ENCODE data around the gene VEGFB. TPM values are rescaled to one million over a fixed set of nuclear protein-coding genes. Genes with fewer than 3 reads are reported as not detected.

The VEGFB gene
- polyA plus RNA-seq, 2 of the 4 experiments (the other 2 are of a cell fraction) = 6.8 to 26.5 TPM

Other genes starting within 250 kb of the VEGFB start
- gene OTUB1, start 248.1 kb upstream of the VEGFB start, polyA plus RNA-seq (2011; rRNA removed) = 109 and 113 TPM in 2 replicates
- gene OTUB1, start 248.1 kb upstream of the VEGFB start, polyA plus RNA-seq (2017; fragmentation: RNase III; extraction: RNeasy Plus Mini Kit Qiagen cat#74134 plus additional on column Dnase treatment) = 94.0 to 97.4 TPM (median 95.8 TPM) in 3 replicates
- 0.28 and 0.31 TPM in 2 replicates for gene FLRT1, start 198.7 kb upstream of the VEGFB start, polyA plus RNA-seq (2011; rRNA removed)
- gene FLRT1, start 198.7 kb upstream of the VEGFB start, polyA plus RNA-seq (2017; fragmentation: RNase III; extraction: RNeasy Plus Mini Kit Qiagen cat#74134 plus additional on column Dnase treatment) = 0.07 to 0.13 TPM (median 0.10 TPM) in 3 replicates
- gene MACROD1, start 68.5 kb upstream of the VEGFB start, polyA plus RNA-seq (2011; rRNA removed) = 10.0 and 16.6 TPM in 2 replicates
- gene MACROD1, start 68.5 kb upstream of the VEGFB start, polyA plus RNA-seq (2017; fragmentation: RNase III; extraction: RNeasy Plus Mini Kit Qiagen cat#74134 plus additional on column Dnase treatment) = 12.0 to 16.4 TPM (median 15.1 TPM) in 3 replicates
- 288 and 300 TPM in 2 replicates for gene STIP1, start 48.4 kb upstream of the VEGFB start, polyA plus RNA-seq (2011; rRNA removed)
- 274 to 320 TPM (median 297 TPM) in 3 replicates for gene STIP1, start 48.4 kb upstream of the VEGFB start, polyA plus RNA-seq (2017; fragmentation: RNase III; extraction: RNeasy Plus Mini Kit Qiagen cat#74134 plus additional on column Dnase treatment)
- 0.42 and 0.56 TPM in 2 replicates for gene FERMT3, start 27.9 kb upstream of the VEGFB start, polyA plus RNA-seq (2011; rRNA removed)
- gene FERMT3, start 27.9 kb upstream of the VEGFB start, polyA plus RNA-seq (2017; fragmentation: RNase III; extraction: RNeasy Plus Mini Kit Qiagen cat#74134 plus additional on column Dnase treatment) = 1.9 to 2.1 TPM (median 2.0 TPM) in 3 replicates
- 18.6 and 25.2 TPM in 2 replicates for gene TRPT1, start 8.4 kb upstream of the VEGFB start, polyA plus RNA-seq (2011; rRNA removed)
- gene TRPT1, start 8.4 kb upstream of the VEGFB start, polyA plus RNA-seq (2017; fragmentation: RNase III; extraction: RNeasy Plus Mini Kit Qiagen cat#74134 plus additional on column Dnase treatment) = 24.2 to 28.5 TPM (median 26.1 TPM) in 3 replicates
- gene NUDT22, start 8.3 kb upstream of the VEGFB start, polyA plus RNA-seq (2011; rRNA removed) = 21.5 and 21.7 TPM in 2 replicates
- 25.7 to 33.2 TPM (median 33.1 TPM) in 3 replicates for gene NUDT22, start 8.3 kb upstream of the VEGFB start, polyA plus RNA-seq (2017; fragmentation: RNase III; extraction: RNeasy Plus Mini Kit Qiagen cat#74134 plus additional on column Dnase treatment)
- gene DNAJC4, start 4.0 kb upstream of the VEGFB start, polyA plus RNA-seq (2011; rRNA removed) = 8.9 and 9.8 TPM in 2 replicates
- 12.6 to 16.6 TPM (median 16.2 TPM) in 3 replicates for gene DNAJC4, start 4.0 kb upstream of the VEGFB start, polyA plus RNA-seq (2017; fragmentation: RNase III; extraction: RNeasy Plus Mini Kit Qiagen cat#74134 plus additional on column Dnase treatment)
- 40.5 and 41.4 TPM in 2 replicates for gene FKBP2, start 6.5 kb downstream of the VEGFB start, polyA plus RNA-seq (2011; rRNA removed)
- gene FKBP2, start 6.5 kb downstream of the VEGFB start, polyA plus RNA-seq (2017; fragmentation: RNase III; extraction: RNeasy Plus Mini Kit Qiagen cat#74134 plus additional on column Dnase treatment) = 131 to 142 TPM (median 136 TPM) in 3 replicates
- 129 and 154 TPM in 2 replicates for gene PPP1R14B, start 12.4 kb downstream of the VEGFB start, polyA plus RNA-seq (2011; rRNA removed)
- 152 to 155 TPM (median 152 TPM) in 3 replicates for gene PPP1R14B, start 12.4 kb downstream of the VEGFB start, polyA plus RNA-seq (2017; fragmentation: RNase III; extraction: RNeasy Plus Mini Kit Qiagen cat#74134 plus additional on column Dnase treatment)
- 8.8 and 9.9 TPM in 2 replicates for gene PLCB3, start 16.9 kb downstream of the VEGFB start, polyA plus RNA-seq (2011; rRNA removed)
- gene PLCB3, start 16.9 kb downstream of the VEGFB start, polyA plus RNA-seq (2017; fragmentation: RNase III; extraction: RNeasy Plus Mini Kit Qiagen cat#74134 plus additional on column Dnase treatment) = 19.2 to 21.3 TPM (median 21.2 TPM) in 3 replicates
- 33.7 and 35.6 TPM in 2 replicates for gene BAD, start 50.1 kb downstream of the VEGFB start, polyA plus RNA-seq (2011; rRNA removed)
- gene BAD, start 50.1 kb downstream of the VEGFB start, polyA plus RNA-seq (2017; fragmentation: RNase III; extraction: RNeasy Plus Mini Kit Qiagen cat#74134 plus additional on column Dnase treatment) = 65.7 to 68.4 TPM (median 66.4 TPM) in 3 replicates
- gene GPR137, start 51.3 kb downstream of the VEGFB start, polyA plus RNA-seq (2011; rRNA removed) = 11.0 and 14.4 TPM in 2 replicates
- 33.9 to 38.5 TPM (median 37.4 TPM) in 3 replicates for gene GPR137, start 51.3 kb downstream of the VEGFB start, polyA plus RNA-seq (2017; fragmentation: RNase III; extraction: RNeasy Plus Mini Kit Qiagen cat#74134 plus additional on column Dnase treatment)
- not detected in 2 replicates for gene KCNK4, start 56.7 kb downstream of the VEGFB start, polyA plus RNA-seq (2011; rRNA removed)
- 0.12 to 0.28 TPM (median 0.17 TPM) in 3 replicates for gene KCNK4, start 56.7 kb downstream of the VEGFB start, polyA plus RNA-seq (2017; fragmentation: RNase III; extraction: RNeasy Plus Mini Kit Qiagen cat#74134 plus additional on column Dnase treatment)
- 1.9 TPM in 2 replicates for gene CATSPERZ, start 65.8 kb downstream of the VEGFB start, polyA plus RNA-seq (2011; rRNA removed)
- gene CATSPERZ, start 65.8 kb downstream of the VEGFB start, polyA plus RNA-seq (2017; fragmentation: RNase III; extraction: RNeasy Plus Mini Kit Qiagen cat#74134 plus additional on column Dnase treatment) = 3.4 to 4.7 TPM (median 4.1 TPM) in 3 replicates
- gene ESRRA, start 70.9 kb downstream of the VEGFB start, polyA plus RNA-seq (2011; rRNA removed) = 13.9 and 15.2 TPM in 2 replicates
- 30.9 to 35.5 TPM (median 33.5 TPM) in 3 replicates for gene ESRRA, start 70.9 kb downstream of the VEGFB start, polyA plus RNA-seq (2017; fragmentation: RNase III; extraction: RNeasy Plus Mini Kit Qiagen cat#74134 plus additional on column Dnase treatment)
- 305 and 363 TPM in 2 replicates for gene TRMT112, start 83.0 kb downstream of the VEGFB start, polyA plus RNA-seq (2011; rRNA removed)
- 424 to 447 TPM (median 440 TPM) in 3 replicates for gene TRMT112, start 83.0 kb downstream of the VEGFB start, polyA plus RNA-seq (2017; fragmentation: RNase III; extraction: RNeasy Plus Mini Kit Qiagen cat#74134 plus additional on column Dnase treatment)
- gene PRDX5, start 83.5 kb downstream of the VEGFB start, polyA plus RNA-seq (2011; rRNA removed) = 305 and 377 TPM in 2 replicates
- gene PRDX5, start 83.5 kb downstream of the VEGFB start, polyA plus RNA-seq (2017; fragmentation: RNase III; extraction: RNeasy Plus Mini Kit Qiagen cat#74134 plus additional on column Dnase treatment) = 442 to 500 TPM (median 491 TPM) in 3 replicates
- gene CCDC88B, start 105.6 kb downstream of the VEGFB start, polyA plus RNA-seq (2011; rRNA removed) = 4.8 and 5.7 TPM in 2 replicates
- gene CCDC88B, start 105.6 kb downstream of the VEGFB start, polyA plus RNA-seq (2017; fragmentation: RNase III; extraction: RNeasy Plus Mini Kit Qiagen cat#74134 plus additional on column Dnase treatment) = 8.8 to 10.3 TPM (median 9.7 TPM) in 3 replicates
- gene RPS6KA4, start 124.6 kb downstream of the VEGFB start, polyA plus RNA-seq (2011; rRNA removed) = 19.1 and 21.4 TPM in 2 replicates
- 34.5 to 40.4 TPM (median 35.9 TPM) in 3 replicates for gene RPS6KA4, start 124.6 kb downstream of the VEGFB start, polyA plus RNA-seq (2017; fragmentation: RNase III; extraction: RNeasy Plus Mini Kit Qiagen cat#74134 plus additional on column Dnase treatment)

Data from A549 (cell line).